AG04450 (cell line): ENCODE measurements around the gene STT3B. TPM values are rescaled to one million over a fixed set of nuclear protein-coding genes. Genes with fewer than 3 reads are reported as not detected.

Source experiments
- CTCF ChIA-PET: fragments of 300-600, 350-600 bp; formaldehyde crosslinking; extraction: SDS; loops from one replicate; lab custom pipeline; 2022; ENCODE audit warnings: antibody characterized with exemption, inconsistent platforms; lab: Charles Lee
- POLR2A ChIA-PET: fragments of 350-600 bp; formaldehyde crosslinking; extraction: SDS; loops from one replicate; lab custom pipeline; 2021; ENCODE audit warnings: antibody characterized with exemption, inconsistent platforms; lab: Yijun Ruan, JAX
- DNase-seq: peaks from one replicate; pipeline ENCODE4 v3.0.0-alpha.2; 2011; ENCODE audit warnings: low read depth, low spot score
- H3K27ac ChIP-seq: one replicate; pipeline ENCODE4 v1.5.1; 2012; ENCODE audit warnings: low read depth, low read length, control low read depth
- H3K27me3 ChIP-seq: one replicate; pipeline ENCODE4 v1.6.0; 2012; ENCODE audit warnings: low read length; ENCODE audit not compliant: control insufficient read depth, insufficient read depth
- H3K4me3 ChIP-seq: 2 replicates; pipeline ENCODE4 v1.5.1; 2011; ENCODE audit warnings: mild to moderate bottlenecking, low read depth, low read length, control low read depth
- H3K9me3 ChIP-seq: 2 replicates; pipeline ENCODE4 v1.5.1; 2012; ENCODE audit warnings: low read length; ENCODE audit not compliant: control insufficient read depth, insufficient read depth
- CTCF ChIP-seq: IDR thresholded peaks from 2 replicates; pipeline ENCODE4 v1.5.1; 2011; ENCODE audit warnings: low read depth, low read length, control low read depth, inconsistent platforms
- polyA plus RNA-seq: library from polyadenylated mRNA; depleted of rRNA; stranded (reverse); fragments of >200 nt; gene quantifications from 2 replicates; pipeline ENCODE4 v1.2.3, GENCODE V29; 2011

The STT3B gene
- polyA plus RNA-seq, 1 experiment: 112 TPM

GRCh38 chr3:31543375-31543774 is 10.7 kb downstream of the STT3B start:
- ChIA-PET POLR2A (no interaction called here), CTCF (no interaction called here)
- Histone ChIP-seq H3K27me3 (no peaks in the 10 kb centered on the region), H3K4me3 (no peak overlapping the region), H3K9me3 (no peaks in the 10 kb centered on the region), H3K27ac (no peak overlapping the region)
- TF ChIP-seq CTCF: no peak
- DNase-seq: no peak

- H3K4me3 ChIP-seq: no peak overlapping the region
- CTCF ChIA-PET: interaction anchor here (0.7 kb wide), 1 partner anchor 384 kb away, joined by 3 read pairs; no protein-coding TSS in a partner anchor
- no peak for TF ChIP-seq CTCF
- no peak overlapping the region for H3K27ac ChIP-seq
- POLR2A ChIA-PET: interaction anchor here (2.3 kb wide), 1 partner anchor 12 kb away, joined by 16 read pairs; the partner anchor contains the start of gene STT3B
- no peaks in the 10 kb centered on the region for H3K9me3 ChIP-seq
- H3K27me3 ChIP-seq: no peaks in the 10 kb centered on the region
- no peak for DNase-seq
These were observed 11.9 kb downstream of the STT3B start for GRCh38 chr3:31544634-31545033.

- DNase-seq: no peak
- ChIA-PET CTCF (interaction anchor here (0.6 to 1.5 kb wide), 5 partner anchors 14 to 612 kb away, joined by 3 to 8 read pairs (median 6); partner anchors contain the start of gene STT3B), POLR2A (interaction anchor here (2.3 kb wide), 1 partner anchor 14 kb away, joined by 16 read pairs; the partner anchor contains the start of gene STT3B)
- H3K27me3 ChIP-seq: no peaks in the 10 kb centered on the region
- H3K4me3 ChIP-seq: no peak overlapping the region
- H3K27ac ChIP-seq: no peak overlapping the region
- no peak for TF ChIP-seq CTCF
- H3K9me3 ChIP-seq: no peaks in the 10 kb centered on the region
These were observed 13.4 kb downstream of the STT3B start for GRCh38 chr3:31546162-31546561.

- CTCF ChIA-PET: interaction anchor here (1.1 to 1.5 kb wide), 2 partner anchors 15 to 612 kb away, joined by 6 to 8 read pairs; partner anchors contain the start of gene STT3B
- Histone ChIP-seq H3K27me3 (no peaks in the 10 kb centered on the region), H3K27ac (no peak overlapping the region), H3K4me3 (no peak overlapping the region), H3K9me3 (no peaks in the 10 kb centered on the region)
- no peak for DNase-seq
- TF ChIP-seq CTCF: no peak
- POLR2A ChIA-PET: interaction anchor here (2.3 kb wide), 1 partner anchor 14 kb away, joined by 16 read pairs; the partner anchor contains the start of gene STT3B
These were observed 14.0 kb downstream of the STT3B start for GRCh38 chr3:31546725-31547124.

- POLR2A ChIA-PET: no interaction called here
- Histone ChIP-seq H3K27ac (no peak overlapping the region), H3K27me3 (no peaks in the 10 kb centered on the region), H3K4me3 (no peak overlapping the region), H3K9me3 (peaks cover 4% of the 10 kb centered on the region; the same call in 1 of the 2 replicates)
- peak; percentile 74 for TF ChIP-seq CTCF
- no peak for DNase-seq
- CTCF ChIA-PET: interaction anchor here (0.7 to 1.7 kb wide), 15 partner anchors 8 to 410 kb away, joined by 3 to 9 read pairs (median 4); no protein-coding TSS in a partner anchor
These were observed 17.9 kb downstream of the STT3B start for GRCh38 chr3:31550452-31551251.
